GM19238 (cell line): ENCODE data around the gene RNF175.

ENCODE experiments used
- DNase-seq: peaks from one replicate; pipeline ENCODE4 v3.0.0; 2011; ENCODE audit warnings: low spot score; ENCODE audit not compliant: insufficient read length

The RNF175 gene

DNA sequence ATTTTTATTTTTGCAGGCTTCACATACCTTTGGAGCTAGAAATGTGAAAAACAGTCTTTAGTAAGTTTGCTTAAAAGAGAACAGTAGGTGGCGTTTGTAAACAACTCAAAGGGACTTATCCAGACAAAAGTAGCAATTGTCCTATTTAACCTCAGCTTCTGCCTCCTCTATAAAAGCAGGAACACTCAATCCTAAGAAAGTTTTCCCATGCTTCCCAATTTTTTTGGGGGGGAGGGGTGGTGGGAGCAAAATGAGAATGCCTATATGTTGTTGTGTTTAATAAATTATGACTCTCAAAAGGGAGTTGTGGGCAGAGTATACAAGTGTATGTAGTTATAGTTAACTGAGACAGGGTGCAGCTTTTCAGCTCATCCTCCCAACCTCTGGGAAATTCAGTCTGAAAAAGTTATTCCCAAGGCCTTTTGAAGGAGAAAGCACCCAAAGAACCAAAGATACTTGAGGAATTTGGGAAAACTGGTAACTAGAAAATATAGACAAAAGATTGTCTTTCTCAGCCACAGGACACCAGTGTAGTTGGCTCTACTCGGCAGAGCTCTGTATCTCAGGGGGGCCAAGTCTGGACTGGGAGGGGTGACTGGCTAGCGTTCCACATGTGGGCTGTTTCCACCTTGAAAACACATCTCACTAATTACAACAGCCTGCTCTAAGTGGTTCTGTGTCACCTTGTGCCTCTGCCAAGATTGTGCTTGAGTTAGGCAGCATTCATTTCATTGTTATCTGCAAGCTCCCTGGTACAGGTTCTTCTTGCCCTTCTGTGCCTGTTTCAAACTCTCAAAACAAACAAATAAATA, 26.3 kb upstream of the RNF175 start:
- no peak for DNase-seq

DNA sequence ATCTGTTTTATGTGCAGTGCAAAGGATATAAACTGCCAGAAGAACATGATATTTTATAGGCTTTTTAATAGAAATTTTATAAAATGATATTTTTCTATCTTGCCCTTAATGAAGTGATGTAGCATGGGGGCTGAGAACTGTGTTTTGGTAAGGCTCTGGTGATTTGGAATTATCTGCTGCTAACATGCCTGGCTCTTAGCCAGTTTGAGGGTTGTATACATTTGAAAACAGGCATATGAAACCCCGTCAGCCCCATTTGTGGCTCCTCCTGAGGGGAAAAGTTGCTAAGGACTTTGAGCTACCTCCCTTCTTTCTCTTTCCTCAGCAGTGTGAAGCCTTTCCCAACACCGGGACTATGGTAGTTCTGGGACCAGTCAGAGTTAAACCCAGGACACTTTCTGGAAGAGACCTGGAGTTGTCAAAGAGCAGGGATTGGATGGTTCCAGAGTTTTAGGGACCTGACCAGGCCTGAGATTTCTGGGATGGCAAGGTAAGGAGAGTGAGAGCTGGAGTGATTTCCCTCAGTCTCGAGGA, 24.4 kb upstream of the RNF175 start:
- no peak for DNase-seq

DNA sequence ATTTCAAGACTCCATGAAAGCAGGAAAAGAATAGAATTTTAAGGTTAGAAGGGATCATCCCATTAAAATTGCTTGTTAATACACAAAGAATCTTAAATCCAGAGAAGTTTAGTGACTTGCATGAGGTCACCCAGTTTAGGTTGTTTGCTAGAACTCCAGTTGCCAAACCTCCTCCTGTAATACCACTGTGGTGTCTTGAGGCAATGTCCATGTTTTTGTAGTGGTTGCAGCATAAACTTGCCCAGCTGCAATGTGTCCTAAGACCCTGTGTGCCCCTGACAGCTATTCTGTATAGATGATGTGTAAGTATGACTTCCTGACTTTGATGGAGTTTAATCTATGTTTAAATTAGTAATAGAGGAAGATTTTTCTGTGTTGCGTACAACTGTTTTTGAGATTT, 22.8 kb upstream of the RNF175 start:
- DNase-seq, result no peak

DNA sequence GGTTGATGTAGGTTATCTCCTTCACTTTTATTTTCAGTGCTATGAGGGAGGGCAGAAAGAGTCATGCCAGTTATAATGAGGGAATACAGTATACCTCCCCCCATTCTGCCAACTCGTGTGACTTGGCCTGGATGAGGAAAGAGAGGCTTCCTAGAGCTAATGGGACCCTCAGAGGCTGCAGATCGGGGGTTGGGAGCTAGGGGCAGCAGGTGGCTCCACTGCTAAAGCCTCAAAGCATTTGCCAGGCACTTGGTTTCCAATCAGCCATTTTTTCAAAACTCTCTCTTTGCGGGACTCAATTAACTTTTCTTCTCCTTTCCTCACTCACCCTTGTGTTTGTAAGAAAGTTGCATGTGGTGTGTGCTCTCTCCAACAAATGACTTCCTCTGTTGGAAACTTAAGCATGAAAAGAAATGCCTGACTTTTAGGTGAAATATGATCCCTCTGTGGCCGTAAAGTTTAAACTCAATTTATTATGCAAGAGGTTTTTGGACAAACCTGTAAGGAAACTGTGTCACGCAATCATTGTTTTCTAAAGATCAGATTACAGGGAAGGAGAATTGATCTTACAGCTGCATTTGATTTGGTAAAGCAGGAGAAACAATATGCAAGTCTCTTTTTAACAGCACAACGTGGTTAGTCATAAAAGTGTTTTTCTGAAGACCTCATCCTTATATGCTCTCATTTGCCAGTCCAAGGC, 22.0 kb upstream of the RNF175 start:
- no peak for DNase-seq

DNA sequence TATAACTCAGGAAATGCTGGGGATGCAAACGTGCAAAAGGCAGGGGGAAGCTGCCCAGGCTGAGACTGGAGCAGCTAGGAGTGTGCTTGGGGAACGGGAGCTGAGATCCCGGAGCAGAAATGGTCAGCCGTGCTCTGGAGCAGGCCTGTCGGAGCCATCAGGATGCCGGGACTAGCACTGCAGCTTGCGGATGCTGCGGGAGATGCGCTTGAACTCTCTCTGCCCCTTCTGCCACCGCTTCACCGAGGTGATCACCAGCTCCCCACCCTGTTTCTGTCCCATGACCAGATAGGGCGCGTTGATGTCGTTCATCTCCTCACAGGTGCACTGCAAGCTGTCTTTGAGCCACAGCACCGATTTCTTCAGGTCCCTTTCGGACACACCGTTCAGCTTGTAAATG, 21.5 kb upstream of the RNF175 start:
- no peak for DNase-seq

DNA sequence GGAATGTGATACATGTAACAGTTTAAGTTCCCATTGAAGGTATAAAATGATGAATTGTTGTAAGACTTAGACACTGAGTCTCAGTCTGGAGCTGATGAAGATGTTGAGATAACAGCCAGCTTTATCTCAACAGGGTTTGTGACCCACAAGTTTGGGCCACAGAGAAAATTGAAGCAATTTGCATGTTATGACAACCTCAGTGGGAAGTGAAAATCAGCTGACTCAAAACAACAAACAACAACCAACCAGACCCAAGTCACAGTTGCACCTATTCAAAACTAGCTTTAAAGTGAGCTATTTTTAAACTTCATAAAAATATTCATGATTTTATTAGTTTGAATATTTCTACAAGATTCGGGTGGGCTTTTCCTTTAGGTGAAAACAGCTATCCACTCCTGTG, 21.1 kb upstream of the RNF175 start:
- DNase-seq, result no peak

DNA sequence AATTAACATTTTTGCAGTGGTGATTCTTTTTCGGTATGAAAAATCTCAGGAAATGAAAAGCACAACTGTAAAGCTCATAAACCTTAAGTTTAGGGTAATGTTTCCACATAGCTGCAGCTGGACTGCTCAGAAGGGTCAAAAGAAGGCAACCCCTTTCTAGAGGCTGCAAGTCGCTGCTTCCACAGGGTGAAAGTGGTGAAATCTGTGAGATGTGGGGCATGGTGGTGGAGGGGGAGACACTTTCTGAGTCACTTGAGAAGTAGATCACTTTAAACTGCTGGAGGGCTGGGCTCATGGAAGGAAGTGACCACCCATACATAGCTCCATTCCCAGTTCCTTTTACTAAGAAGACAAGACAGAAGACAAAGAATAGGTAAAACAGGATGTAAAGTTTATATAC, 20.4 kb upstream of the RNF175 start:
- no peak for DNase-seq

DNA sequence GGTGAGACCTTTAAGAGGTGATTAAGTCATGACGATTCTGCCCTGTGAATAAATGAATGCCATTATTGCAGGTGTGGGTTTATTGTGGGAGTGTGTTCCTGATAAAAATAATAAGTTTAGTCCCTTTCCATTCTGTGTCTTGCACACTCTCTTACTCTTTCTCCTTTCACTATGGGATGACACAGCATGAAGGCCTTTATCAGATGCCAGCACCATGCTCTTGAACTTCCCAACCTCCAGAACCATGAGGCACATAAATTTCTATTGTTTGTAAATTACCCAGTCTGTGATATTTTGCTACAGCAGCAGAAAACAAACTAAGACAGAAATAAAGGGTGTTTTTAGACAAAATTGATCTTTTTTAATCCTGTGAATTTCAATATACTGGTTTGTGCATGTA, 18.6 kb upstream of the RNF175 start:
- DNase-seq, result no peak

DNA sequence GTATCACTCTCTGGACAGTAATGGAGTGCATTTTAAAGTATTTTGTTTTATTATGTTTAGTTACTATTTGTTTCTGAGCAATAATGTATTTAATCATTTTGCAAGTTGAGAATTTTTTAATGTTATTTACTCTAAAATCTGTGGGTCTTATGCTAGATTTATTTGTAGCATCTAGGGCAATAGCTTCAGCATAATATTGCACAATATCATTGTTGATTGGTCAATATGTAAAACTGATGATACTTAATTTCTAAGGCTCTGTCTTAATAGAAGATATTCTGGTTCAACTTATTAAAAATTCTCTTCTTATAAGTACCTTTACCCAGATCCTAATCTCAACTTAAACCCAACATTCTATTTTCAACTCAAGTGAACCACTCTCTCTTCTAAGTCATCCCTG, 17.6 kb upstream of the RNF175 start:
- no peak for DNase-seq

DNA sequence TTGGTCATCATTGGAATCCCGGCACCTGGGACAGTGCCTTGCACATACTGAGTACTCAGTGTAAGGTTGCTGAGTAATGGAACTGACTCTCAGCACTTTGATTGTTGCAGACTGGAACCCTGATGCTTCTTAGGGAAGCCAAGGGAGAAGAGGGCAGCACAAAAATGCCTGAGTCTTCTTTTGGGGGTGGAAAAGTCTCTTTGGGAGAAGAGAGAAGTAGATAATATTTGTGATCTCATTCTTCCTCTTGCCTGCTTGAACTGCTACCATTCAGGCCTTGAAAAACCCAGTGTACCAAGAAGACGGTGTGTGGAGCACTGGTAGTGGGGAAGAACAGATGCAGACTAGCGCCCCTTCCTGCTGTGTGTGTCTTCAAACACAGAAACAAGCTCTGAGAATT, 16.8 kb upstream of the RNF175 start:
- DNase-seq, result no peak

DNA sequence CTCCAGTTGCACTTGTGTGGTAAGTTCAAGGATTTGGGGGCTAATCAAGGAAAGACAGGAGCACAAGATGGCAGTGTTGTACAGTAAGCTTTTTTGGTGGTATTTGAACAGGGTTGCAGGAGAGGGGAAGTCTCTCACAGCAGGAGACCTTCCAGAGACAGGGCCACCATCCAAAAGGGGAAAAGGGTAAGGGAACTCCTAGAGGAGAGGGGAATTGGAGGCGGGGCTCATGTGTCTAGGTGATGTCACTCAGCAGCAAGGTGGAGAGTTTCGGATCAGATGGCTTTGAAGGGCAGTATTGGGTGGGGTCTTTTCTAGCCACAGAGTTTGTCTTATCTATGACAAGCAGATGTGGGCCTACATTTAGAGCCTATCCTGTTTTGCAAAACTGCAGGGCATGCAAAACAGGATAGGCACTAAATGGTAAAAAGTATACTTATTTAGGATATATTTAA, 13.4 kb upstream of the RNF175 start:
- DNase-seq, result no peak

DNA sequence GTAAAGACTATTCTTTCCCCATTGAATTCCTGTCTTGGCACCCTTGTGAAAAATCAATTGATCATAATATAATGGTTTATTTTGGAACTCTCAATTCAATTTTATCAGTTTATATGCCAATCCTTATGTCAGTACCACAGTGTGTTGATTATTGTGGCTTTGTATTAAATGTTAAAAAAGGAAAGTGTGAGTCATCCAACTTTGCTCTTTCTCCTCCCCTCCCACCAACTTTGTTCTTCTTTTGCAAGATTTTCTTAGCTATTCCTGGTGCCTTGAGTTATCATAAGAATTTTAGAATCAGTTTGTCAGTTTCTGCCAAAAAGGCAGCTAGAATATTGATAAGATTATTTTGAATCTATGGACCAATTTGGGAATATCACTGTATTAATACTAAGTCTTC, 11.2 kb upstream of the RNF175 start:
- no peak for DNase-seq

DNA sequence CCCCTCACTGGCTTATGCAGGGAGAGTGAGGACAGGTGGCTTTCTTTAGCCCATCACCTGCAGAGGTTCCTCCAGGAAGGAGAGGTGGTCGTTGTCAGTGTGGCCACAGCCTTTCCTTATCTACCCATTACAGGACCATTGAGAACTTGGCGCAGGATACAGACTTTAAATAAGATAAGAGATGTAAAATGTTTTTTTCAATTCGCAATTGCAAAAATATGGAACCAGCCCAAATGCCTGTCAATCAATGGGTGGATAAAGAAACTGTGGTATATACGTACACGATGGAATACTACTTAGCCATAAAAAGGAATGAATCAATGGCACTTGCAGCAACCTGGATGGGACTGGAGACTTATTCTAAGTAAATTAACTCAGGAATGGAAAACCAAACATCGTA, 6.9 kb upstream of the RNF175 start:
- no peak for DNase-seq

DNA sequence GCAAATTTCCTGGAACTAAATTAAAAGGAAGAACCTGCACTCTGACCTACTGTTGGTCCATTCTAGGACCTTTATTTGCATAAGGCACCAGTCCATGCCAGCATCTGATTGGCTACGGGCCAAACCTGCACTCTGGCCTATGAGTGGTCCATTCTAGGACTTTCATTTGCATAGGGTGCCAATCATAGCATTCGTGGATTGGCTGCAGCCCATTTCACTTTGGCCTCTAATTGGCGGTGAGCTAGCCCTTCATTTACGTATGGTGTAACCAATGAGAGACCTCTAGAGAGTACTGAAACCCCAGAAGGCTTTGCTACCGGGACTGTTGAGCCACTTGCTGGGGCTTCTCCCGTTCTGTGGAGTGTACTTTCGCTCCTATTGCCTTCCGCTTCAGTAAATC, 6.1 kb upstream of the RNF175 start:
- no peak for DNase-seq

DNA sequence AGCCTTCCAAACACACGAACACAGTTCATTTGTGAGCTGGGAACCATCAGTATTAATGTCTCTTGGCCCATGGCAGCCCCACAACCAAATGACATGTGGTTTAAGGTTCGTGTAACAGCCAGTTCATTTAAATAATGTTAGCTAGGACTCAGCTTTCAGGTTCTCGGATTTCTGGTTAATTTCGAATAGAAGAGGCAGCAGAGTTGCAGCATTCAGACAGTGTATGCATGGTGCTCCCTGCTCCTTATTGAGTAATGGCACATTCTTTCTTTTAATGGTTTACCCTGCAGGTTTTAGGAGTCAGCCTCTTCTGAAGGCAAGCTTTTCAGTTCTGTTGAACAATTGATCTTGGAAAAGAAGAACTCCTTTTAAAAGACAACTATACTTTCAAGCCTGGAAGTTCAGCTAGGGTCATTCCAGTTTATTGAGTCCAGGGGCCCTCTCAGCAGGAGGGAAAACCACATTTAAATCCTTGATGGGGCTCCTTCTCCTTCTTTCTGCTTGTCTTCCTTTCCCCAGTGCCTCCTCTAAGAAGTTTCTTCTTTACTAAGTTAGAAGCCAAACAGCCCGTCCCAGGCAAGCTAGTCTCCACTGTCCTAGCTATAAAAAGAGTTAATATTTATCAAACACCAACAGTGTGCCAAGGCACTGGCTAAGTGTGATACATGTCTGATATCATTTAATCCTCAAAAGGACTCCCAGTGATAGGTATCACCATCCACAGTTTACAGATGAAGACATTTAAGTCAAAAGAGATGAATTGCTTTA, 5.0 kb upstream of the RNF175 start:
- DNase-seq, result no peak

DNA sequence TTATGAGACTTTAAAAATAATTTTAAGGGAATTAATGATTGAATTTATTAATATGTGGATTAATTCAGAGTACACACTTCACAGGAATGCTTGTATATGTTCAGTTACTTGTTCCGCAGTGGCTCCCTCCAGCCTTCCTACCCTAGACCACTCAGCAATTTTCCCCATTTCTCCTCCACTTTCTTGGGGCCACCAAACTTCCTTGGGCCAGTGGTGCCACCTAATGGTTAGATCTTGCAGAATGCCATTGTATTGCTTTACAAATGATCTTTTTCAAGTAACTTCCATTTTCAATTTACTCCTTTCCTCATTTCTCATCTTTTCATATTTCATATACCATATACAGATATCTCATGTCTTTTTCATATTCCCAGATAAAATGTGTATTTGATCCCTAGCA, 3.6 kb upstream of the RNF175 start:
- DNase-seq, result no peak

DNA sequence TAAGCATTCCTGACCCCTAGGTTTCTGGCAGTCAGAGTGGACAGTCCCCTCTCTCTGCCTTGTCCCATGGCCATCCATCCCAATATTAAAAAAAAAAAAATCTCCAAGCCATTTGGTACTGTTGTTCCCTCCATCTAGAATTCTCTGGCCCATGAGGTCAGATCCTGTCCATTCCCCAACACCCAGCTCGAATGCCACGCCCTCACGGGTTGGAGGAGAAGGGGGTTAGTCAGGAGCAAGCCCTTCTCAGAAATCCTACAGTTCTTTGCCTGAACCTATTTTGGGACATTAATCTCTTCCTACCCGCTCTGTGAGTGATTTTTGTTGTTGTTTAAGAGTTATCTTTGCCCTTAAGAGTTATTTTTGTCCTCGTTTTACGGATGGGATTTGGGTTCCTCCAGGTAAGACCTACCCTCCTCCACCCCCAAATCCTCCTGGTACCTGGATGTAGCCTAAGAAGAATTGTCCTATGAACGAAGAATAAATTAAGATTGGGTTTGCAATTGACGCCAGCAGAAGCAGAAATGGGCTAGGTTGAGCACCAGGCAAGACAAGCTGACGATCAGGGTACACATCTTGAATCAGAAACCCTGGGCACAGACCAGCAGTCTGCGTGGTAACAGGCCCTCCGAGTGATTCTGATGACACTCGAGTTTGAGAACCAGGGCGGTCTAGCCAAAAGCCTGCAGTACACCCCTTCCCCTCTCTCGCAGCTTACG, 977 bp downstream of the RNF175 start:
- DNase-seq, result no peak

DNA sequence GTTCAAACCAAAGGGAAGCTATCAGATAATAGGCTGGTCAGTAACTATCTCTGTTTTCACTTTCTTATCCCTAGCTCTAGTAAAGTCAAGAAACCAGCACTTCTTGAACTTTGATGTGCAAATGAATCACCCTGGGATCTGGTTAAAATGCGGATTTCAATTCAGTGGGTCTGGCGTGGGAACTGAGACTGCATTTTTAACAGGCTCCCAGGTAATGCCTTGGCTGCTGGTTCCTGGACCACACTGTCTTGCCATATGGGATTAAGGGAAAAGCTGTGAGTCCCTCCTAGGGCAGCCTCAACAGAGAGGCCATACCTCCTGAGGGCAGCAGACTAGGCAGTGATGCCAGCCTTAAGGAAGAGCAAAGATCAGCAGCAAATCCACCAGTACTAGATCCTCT, 1.7 kb downstream of the RNF175 start:
- DNase-seq, result no peak

DNA sequence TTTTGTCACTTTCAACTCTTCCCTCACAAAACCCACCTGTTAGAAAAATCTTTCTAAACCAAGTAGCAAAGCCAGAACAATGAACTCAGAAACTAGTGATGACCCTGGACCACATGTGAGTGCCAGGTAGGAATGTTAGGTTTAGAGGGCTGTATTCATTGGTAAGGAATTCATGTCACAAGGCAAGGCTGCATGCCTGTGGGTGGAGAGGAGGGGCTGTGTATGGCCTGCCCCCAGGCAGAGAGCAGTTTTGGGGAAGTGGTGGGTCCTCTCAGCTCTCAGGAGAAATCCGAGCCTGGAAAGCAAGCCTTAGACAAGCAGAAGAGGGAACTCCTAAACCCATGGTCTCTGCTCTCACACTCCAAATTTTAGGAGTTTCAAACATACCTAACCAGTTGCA, 2.4 kb downstream of the RNF175 start:
- no peak for DNase-seq

DNA sequence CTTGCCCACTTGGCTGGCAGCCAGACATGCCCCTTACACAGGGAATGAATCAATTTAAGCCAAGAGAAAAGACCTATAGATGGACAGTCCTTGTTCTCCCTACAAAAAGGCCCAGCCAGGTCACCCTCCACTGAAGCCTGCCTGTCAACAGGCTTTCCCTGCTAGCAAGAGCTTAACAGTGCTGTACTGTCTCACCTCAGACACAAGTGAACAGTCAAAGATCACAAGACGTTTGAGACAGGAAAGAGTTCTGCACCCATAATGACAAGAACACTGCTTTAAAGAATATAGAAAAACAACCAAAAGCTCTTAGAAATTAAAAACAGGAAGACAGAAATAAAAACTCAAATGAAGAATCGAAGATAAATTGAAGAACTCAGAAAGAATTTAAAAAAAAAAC, 4.6 kb downstream of the RNF175 start:
- no peak for DNase-seq

DNA sequence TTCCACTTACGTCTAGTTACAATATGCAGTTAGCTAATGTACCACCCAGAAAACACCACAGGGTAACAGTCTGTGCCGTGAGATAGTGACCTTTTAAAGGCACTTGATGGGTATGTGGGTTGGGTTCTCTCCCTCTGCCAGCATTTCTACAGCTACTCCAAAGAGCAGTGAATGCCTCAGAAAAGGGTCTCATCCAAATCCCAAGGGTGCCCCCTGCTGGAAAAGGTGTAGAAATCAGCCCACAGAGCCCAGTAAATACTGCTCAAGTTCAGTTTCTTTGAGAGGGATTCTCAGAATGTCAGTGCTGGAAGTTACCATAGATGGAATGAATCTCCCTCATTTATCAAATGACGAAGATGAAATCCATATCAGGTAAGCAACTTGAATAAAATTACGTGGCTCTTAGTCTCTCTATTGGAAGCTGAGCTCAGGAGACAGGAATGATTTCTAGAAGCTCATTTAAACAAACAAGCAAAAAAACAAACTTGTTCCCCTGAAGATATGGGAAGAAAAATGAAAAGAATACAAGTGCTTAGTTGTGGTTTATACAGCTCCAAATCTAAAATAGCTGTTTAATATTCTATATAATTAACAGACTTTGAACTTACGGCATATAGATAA, 9.5 kb downstream of the RNF175 start:
- DNase-seq, result peak; percentile 37
